ENCODE measurements around the gene GPA33. TPM values are rescaled to one million over a fixed set of nuclear protein-coding genes. Genes with fewer than 3 reads are reported as not detected.

GPA33 gene
- total and polyA plus RNA-seq, 10 of the 15 experiments (the other 5 are each of a cell fraction or from before 2014, with no cell fraction given) = 0.09 to 0.27 (median 0.21) TPM; not detected in 1

- 54% methylated on average over 16 of the region's 17 CpGs for WGBS (ENCODE audit: insufficient coverage, insufficient replicate concordance, low lambda C conversion rate, missing lambda C conversion rate)
- in situ Hi-C loops (cut with MboI) = no loop called here
- POLR2A ChIA-PET = no interaction called here
Observed at GRCh38 chr1:167126811-167127210, 36.6 kb upstream of the GPA33 start.

GRCh38 chr1:167126317-167126716, 36.1 kb upstream of the GPA33 start:
- Histone ChIP-seq H3K36me3 (ENCODE audit: control insufficient read depth in 2 of 2, insufficient read depth in 2 of 2, low read length in 1 of 2) (no peaks in the 10 kb centered on the region), H3K4me3 (no peak overlapping the region), H3K79me2 (ENCODE audit: control insufficient read depth, insufficient read depth, low read length) (no peaks in the 10 kb centered on the region), H3K9me3 (replicated peaks; ENCODE audit: control insufficient read depth, insufficient read depth, low read length) (no peaks in the 10 kb centered on the region), H2AFZ (ENCODE audit: control insufficient read depth, low read depth, low read length) (no peak overlapping the region), H3K4me2 (ENCODE audit: control insufficient read depth, insufficient read depth) (no peak overlapping the region), H3K4me1 (ENCODE audit: control insufficient read depth, insufficient read depth, low read length) (no peaks in the 10 kb centered on the region), H3K27me3 (replicated peaks in 1 of 2; ENCODE audit: control insufficient read depth in 2 of 2, insufficient read depth in 2 of 2, low read length in 1 of 2) (peaks cover 2 to 7% of the 10 kb centered on the region in 2 experiments; a peak in 3 of 4 replicates), H3K27ac (ENCODE audit: control insufficient read depth, insufficient read depth) (no peak overlapping the region), H3K9ac (ENCODE audit: control insufficient read depth, insufficient read depth, low read length) (no peak overlapping the region), H4K20me1 (ENCODE audit: control insufficient read depth, insufficient read depth) (no peaks in the 10 kb centered on the region)
- ATAC-seq = no peak
- no peak for DNase-seq (ENCODE audit: low read depth, low spot score)
- no peak for FAIRE-seq
- intact Hi-C loops (cut with micrococcal nuclease; ENCODE audit: unreplicated experiment) (loop anchor here (10.0 kb wide), 1 partner anchor 318 kb away; no protein-coding TSS in a partner anchor), in situ Hi-C loops (cut with MboI) (no loop called here)
- SMC1A ChIA-PET (ENCODE audit: uncharacterized antibody, unreplicated experiment) = no interaction called here
- CTCF ChIA-PET = interaction anchor here (0.9 to 3.4 kb wide), 4 partner anchors 12 to 216 kb away, joined by 3 to 16 read pairs (median 6); no protein-coding TSS in a partner anchor
- POLR2A ChIA-PET = no interaction called here
- WGBS (ENCODE audit: insufficient coverage, insufficient replicate concordance, low lambda C conversion rate, missing lambda C conversion rate) = 57% methylated on average over 28 of the region's 28 CpGs
- no TSS peak for BruUV-seq (replicated peaks)
- RAD21 ChIA-PET (ENCODE audit: unreplicated experiment) = no interaction called here
- no peak for TF ChIP-seq TARDBP (IDR thresholded peaks at IDR 0.05; ENCODE audit: borderline replicate concordance)
- no peak for TF ChIP-seq ZNF687 (IDR thresholded peaks at IDR 0.05)
- TF ChIP-seq BRCA1 (IDR thresholded peaks at IDR 0.05; ENCODE audit: low read depth, low read length) = no peak
- no peak for TF ChIP-seq PML (IDR thresholded peaks at IDR 0.05; ENCODE audit: low read length)
- TF ChIP-seq CBX3 (IDR thresholded peaks at IDR 0.05; ENCODE audit: borderline replicate concordance, low read depth) = no peak
- no peak for TF ChIP-seq MYC (IDR thresholded peaks at IDR 0.05; ENCODE audit: insufficient read depth, insufficient read length, insufficient replicate concordance, low read length, severe bottlenecking)
- no peak for TF ChIP-seq CHD1 (IDR thresholded peaks at IDR 0.05; ENCODE audit: low read depth, low read length)
- TF ChIP-seq CTCF (IDR thresholded peaks at IDR 0.05 in 2 of 3, conservative IDR thresholded peaks at IDR 0.05 in 1 of 3; ENCODE audit: control insufficient read depth in 2 of 3, extremely low read depth in 1 of 3, insufficient read depth in 1 of 3, low read depth in 3 of 3, low read length in 3 of 3) = no peak
- no peak for TF ChIP-seq TCF3 (IDR thresholded peaks at IDR 0.05; ENCODE audit: borderline replicate concordance, insufficient read depth, low read depth, low read length)
- TF ChIP-seq RUNX3 (IDR thresholded peaks at IDR 0.05; ENCODE audit: low read length) = no peak

More at GRCh38 chr1:167126811-167127210, 36.6 kb upstream of the GPA33 start:
- intact Hi-C loops (cut with micrococcal nuclease; ENCODE audit: unreplicated experiment) = loop anchor here (10.0 kb wide), 1 partner anchor 318 kb away; no protein-coding TSS in a partner anchor
- Histone ChIP-seq H2AFZ (ENCODE audit: control insufficient read depth, low read depth, low read length) (no peak overlapping the region), H3K4me3 (no peak overlapping the region), H3K9me3 (replicated peaks; ENCODE audit: control insufficient read depth, insufficient read depth, low read length) (no peaks in the 10 kb centered on the region), H3K27me3 (replicated peaks in 1 of 2; ENCODE audit: control insufficient read depth in 2 of 2, insufficient read depth in 2 of 2, low read length in 1 of 2) (peaks cover 3 to 7% of the 10 kb centered on the region in 2 experiments; a peak in 3 of 4 replicates), H3K4me2 (ENCODE audit: control insufficient read depth, insufficient read depth) (no peak overlapping the region), H3K79me2 (ENCODE audit: control insufficient read depth, insufficient read depth, low read length) (no peaks in the 10 kb centered on the region), H3K9ac (ENCODE audit: control insufficient read depth, insufficient read depth, low read length) (no peak overlapping the region), H3K4me1 (ENCODE audit: control insufficient read depth, insufficient read depth, low read length) (no peaks in the 10 kb centered on the region), H3K36me3 (ENCODE audit: control insufficient read depth in 2 of 2, insufficient read depth in 2 of 2, low read length in 1 of 2) (no peaks in the 10 kb centered on the region), H4K20me1 (ENCODE audit: control insufficient read depth, insufficient read depth) (no peaks in the 10 kb centered on the region), H3K27ac (ENCODE audit: control insufficient read depth, insufficient read depth) (no peak overlapping the region)
- BruUV-seq (replicated peaks) = no TSS peak
- ChIA-PET RAD21 (ENCODE audit: unreplicated experiment) (no interaction called here), SMC1A (ENCODE audit: uncharacterized antibody, unreplicated experiment) (interaction anchor here (1.5 kb wide), 1 partner anchor 35 kb away, joined by 5 read pairs; no protein-coding TSS in a partner anchor), CTCF (interaction anchor here (0.9 to 1.5 kb wide), 3 partner anchors 12 to 60 kb away, joined by 3 read pairs; no protein-coding TSS in a partner anchor)
- no peak for DNase-seq (ENCODE audit: low read depth, low spot score)
- ATAC-seq = no peak
- FAIRE-seq = no peak
- TF ChIP-seq MEF2B (IDR thresholded peaks at IDR 0.05; ENCODE audit: partially characterized antibody, poor library complexity, severe bottlenecking) (no peak), NFIC (IDR thresholded peaks at IDR 0.05; ENCODE audit: low read depth, low read length) (no peak)
